Naive B cell (primary cell): ENCODE measurements around the gene NCKIPSD. TPM values are rescaled to one million over a fixed set of nuclear protein-coding genes. Genes with fewer than 3 reads are reported as not detected.

ENCODE experiments used
- ATAC-seq, 2 donors: fragments of 150-1000 bp; cut with Tn5 transposase; 2 replicates each; pipeline ENCODE4 v1.10.0; 2021; ENCODE audit warnings: low read depth in 2 of 2, mild to moderate bottlenecking in 2 of 2, moderate library complexity in 2 of 2
- DNase-seq: peaks from one replicate; pipeline ENCODE4 v3.0.0; 2022
- H3K27ac Mint-ChIP-seq, 6 donors: one replicate each; pipeline ENCODE4 v1.8.0; 2020 to 2022; ENCODE audit warnings: mild to moderate bottlenecking in 6 of 6, mixed read lengths in 6 of 6, moderate library complexity in 5 of 6, inconsistent platforms in 2 of 6
- H3K27me3 Mint-ChIP-seq, 3 donors: one replicate each; pipeline ENCODE4 v1.8.0; 2021 to 2022; ENCODE audit warnings: mixed read lengths in 3 of 3, mild to moderate bottlenecking in 1 of 3
- H3K36me3 Mint-ChIP-seq, 2 donors: one replicate each; pipeline ENCODE4 v1.8.0; 2020 to 2022; ENCODE audit warnings: mixed read lengths in 2 of 2, inconsistent platforms in 1 of 2, mild to moderate bottlenecking in 1 of 2
- H3K4me1 Mint-ChIP-seq, 3 donors: one replicate each; pipeline ENCODE4 v1.8.0; 2020 to 2022; ENCODE audit warnings: mixed read lengths in 3 of 3, inconsistent platforms in 1 of 3, mild to moderate bottlenecking in 1 of 3, moderate library complexity in 1 of 3
- H3K4me3 Mint-ChIP-seq, 8 donors: one replicate each; pipeline ENCODE4 v1.8.0; 2020 to 2022; ENCODE audit warnings: mild to moderate bottlenecking in 8 of 8, mixed read lengths in 8 of 8, moderate library complexity in 8 of 8, inconsistent platforms in 2 of 8
- H3K9me3 Mint-ChIP-seq, 7 donors: one replicate each; pipeline ENCODE4 v1.8.0; 2020 to 2022; ENCODE audit warnings: mixed read lengths in 7 of 7, mild to moderate bottlenecking in 5 of 7, inconsistent platforms in 2 of 7, moderate library complexity in 1 of 7
- polyA plus RNA-seq, 6 donors: library from polyadenylated mRNA; unstranded; fragments of 300-500 nt; fragmentation: Illumina TruSeq; gene quantifications; one replicate each; pipeline ENCODE4 v1.2.3, GENCODE V29; 2021; ENCODE audit warnings: low read depth in 6 of 6

NCKIPSD gene
- polyA plus RNA-seq, 6 donors from 2014 or later: 3.3 to 11.2 (median 4.9) TPM

DNA sequence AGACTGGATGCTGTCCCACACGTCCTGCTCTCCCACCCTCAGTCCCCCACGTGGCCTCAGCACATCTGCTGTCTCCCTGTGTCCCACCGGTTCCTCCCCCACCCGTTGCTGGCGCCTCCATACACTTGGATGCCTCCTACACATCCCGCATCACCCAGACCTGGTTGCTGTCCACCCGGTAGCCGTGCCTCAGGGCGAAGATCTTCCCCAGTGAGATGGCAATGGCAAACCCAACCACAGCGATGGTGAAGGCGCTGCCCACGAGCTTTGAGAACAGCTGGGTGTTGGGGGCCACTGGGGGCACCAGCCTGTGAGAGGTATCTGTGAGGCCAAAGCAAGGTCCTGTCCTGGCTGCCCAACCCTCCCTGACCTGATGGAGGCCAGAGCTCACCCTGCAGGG, 54.9 kb downstream of the NCKIPSD start:
- peaks cover 7 to 17% (median 12%) of the 10 kb centered on the region in 3 donors for H3K4me1 Mint-ChIP-seq
- H3K9me3 Mint-ChIP-seq: no peaks in the 10 kb centered on the region
- H3K36me3 Mint-ChIP-seq: no peaks in the 10 kb centered on the region
- no peak overlapping the region for H3K4me3 Mint-ChIP-seq
- no peaks in the 10 kb centered on the region for H3K27me3 Mint-ChIP-seq
- DNase-seq (no peak), ATAC-seq (no peak)
- H3K27ac Mint-ChIP-seq: no peak overlapping the region

DNA sequence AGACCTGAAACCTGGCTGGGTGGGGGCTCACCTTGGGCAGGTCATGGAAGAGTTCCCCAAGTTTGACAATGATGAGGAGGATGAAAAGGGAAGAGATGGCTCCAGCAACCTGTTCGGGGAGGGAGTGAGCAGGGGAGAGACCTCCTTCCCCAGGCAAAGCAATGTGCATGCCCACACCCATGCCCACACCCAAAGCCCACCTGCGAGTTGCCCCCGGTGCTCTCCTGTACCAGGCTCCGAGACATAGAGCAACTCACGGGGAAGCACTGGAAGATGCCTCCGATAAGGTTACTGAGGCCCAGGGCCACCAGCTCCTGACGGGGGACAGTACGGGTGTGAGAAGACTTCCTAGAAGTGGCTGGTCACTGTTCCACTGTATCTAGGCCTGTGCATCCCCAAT, 55.3 kb downstream of the NCKIPSD start:
- Mint-ChIP-seq H3K27me3 (no peaks in the 10 kb centered on the region), H3K9me3 (no peaks in the 10 kb centered on the region), H3K4me1 (peaks cover 5 to 12% (median 11%) of the 10 kb centered on the region in 3 donors), H3K36me3 (no peaks in the 10 kb centered on the region), H3K27ac (no peak overlapping the region), H3K4me3 (no peak overlapping the region)
- DNase-seq (no peak), ATAC-seq (no peak)

DNA sequence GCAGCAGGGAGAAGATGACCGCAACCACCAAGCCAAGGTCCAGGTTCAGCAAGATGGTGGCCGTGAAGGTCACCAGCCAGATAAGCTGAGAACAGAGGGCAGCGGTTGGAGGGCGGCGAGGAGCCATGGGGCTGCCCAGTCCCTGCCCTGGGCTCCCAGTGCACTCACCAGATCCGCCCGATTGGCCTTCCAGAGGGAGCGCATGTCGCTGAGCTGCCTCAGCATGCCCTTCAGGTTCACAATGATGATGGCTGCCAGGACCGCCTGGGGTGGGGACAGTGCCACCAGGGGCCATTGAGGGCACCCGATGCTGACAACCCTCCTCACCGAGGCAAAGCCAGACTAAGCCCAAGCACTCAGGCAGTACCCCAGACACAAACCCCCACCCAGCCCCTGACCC, 55.8 kb downstream of the NCKIPSD start:
- DNase-seq: no peak
- no peak overlapping the region for H3K27ac Mint-ChIP-seq
- ATAC-seq: no peak
- no peaks in the 10 kb centered on the region for H3K36me3 Mint-ChIP-seq
- H3K4me1 Mint-ChIP-seq: peaks cover 3 to 11% (median 11%) of the 10 kb centered on the region in 3 donors
- peak overlapping the region in 1 of 8 donors; percentile 21 for H3K4me3 Mint-ChIP-seq
- H3K27me3 Mint-ChIP-seq: no peaks in the 10 kb centered on the region
- H3K9me3 Mint-ChIP-seq: no peaks in the 10 kb centered on the region

DNA sequence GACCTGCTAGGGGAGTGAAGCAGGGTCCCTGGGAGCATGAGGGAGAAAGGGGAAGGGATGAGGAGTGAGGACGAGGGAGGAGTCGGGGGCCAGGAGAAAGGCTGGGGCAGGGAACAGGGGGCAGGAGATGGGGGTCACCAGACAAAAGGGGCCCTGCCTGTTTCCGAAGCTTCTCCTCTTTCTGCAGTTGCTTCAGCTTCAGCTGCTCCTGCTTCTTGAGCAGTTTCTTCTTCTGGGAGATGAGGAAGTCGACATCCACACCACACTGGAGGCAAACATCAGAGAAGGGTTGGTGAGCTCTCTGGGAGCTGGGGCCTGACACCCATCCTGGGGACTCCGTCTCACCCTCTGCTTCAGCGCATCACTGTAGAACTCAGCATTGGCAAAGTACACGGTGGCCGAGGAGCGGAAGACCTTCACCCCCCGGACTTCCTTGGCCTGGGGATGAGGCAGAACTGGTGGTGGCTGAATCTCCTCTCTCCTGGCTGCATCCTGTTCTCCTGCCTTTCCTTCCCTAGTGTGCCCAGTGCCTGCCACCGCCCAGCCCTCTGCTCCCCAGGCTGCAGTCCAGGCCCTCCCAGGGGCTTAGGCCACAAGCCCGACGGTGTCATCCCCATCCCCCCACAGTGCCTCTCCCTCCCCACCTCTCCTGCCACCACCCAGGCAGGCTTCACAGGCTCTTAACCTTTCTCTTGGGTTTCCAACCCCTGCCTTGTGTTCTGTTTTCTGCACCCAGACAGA, 57.3 kb downstream of the NCKIPSD start:
- Mint-ChIP-seq H3K9me3 (no peaks in the 10 kb centered on the region), H3K27ac (peak overlapping the region in 2 of 6 donors; percentile 22 to 52), H3K36me3 (no peaks in the 10 kb centered on the region), H3K4me3 (peak overlapping the region in 1 of 8 donors; percentile 24), H3K27me3 (no peaks in the 10 kb centered on the region), H3K4me1 (peaks cover 0 to 3% (median 3%) of the 10 kb centered on the region in 3 donors)
- ATAC-seq: no peak
- DNase-seq: no peak

DNA sequence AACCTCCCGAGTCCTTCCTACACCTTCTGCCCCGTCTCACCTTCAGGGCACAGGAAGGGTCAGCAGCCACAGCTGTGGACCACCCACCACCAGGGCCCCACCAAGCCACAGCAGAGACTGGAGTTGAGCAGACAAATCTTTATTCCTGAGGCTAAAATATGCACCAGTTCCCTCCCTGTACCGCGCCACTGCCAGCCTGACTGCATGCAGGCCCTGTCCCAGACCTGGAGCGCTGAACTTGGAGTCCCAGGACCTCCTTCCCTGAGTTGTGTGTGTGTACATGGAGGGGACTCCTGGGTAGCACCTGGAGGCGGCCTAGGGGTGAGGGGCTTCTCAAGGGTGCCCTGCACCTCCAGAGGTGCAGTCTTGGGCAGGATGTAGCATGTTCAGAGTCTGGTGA, 60.1 kb downstream of the NCKIPSD start:
- Mint-ChIP-seq H3K9me3 (no peaks in the 10 kb centered on the region), H3K36me3 (no peaks in the 10 kb centered on the region), H3K27me3 (peaks cover 0 to 5% (median 0%) of the 10 kb centered on the region in 3 donors), H3K4me3 (no peak overlapping the region), H3K27ac (no peak overlapping the region), H3K4me1 (no peaks in the 10 kb centered on the region)
- ATAC-seq (no peak), DNase-seq (no peak)

DNA sequence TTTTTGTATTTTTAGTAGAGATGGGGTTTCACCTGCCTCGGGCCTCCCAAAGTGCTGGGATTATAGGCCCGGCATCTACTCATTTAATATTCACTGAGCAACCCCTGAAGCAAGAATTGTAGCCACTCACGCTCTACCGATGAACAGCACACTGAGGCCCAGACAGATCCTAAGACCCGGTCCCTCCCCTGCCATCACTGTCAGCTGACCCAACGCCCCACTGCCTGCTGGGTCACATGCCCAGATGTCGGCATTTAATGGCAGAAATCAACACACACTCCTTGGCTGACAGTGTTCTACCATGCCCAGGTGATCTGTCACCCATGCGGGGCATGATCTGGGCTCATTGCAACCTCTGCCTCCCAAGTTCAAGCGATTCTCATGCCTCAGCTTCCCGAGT, 60.9 kb downstream of the NCKIPSD start:
- DNase-seq (no peak), ATAC-seq (no peak)
- Mint-ChIP-seq H3K27me3 (peaks cover 0 to 5% (median 0%) of the 10 kb centered on the region in 3 donors), H3K27ac (no peak overlapping the region), H3K4me3 (no peak overlapping the region), H3K9me3 (peaks cover 0 to 3% (median 0%) of the 10 kb centered on the region in 7 donors), H3K4me1 (no peaks in the 10 kb centered on the region), H3K36me3 (no peaks in the 10 kb centered on the region)

DNA sequence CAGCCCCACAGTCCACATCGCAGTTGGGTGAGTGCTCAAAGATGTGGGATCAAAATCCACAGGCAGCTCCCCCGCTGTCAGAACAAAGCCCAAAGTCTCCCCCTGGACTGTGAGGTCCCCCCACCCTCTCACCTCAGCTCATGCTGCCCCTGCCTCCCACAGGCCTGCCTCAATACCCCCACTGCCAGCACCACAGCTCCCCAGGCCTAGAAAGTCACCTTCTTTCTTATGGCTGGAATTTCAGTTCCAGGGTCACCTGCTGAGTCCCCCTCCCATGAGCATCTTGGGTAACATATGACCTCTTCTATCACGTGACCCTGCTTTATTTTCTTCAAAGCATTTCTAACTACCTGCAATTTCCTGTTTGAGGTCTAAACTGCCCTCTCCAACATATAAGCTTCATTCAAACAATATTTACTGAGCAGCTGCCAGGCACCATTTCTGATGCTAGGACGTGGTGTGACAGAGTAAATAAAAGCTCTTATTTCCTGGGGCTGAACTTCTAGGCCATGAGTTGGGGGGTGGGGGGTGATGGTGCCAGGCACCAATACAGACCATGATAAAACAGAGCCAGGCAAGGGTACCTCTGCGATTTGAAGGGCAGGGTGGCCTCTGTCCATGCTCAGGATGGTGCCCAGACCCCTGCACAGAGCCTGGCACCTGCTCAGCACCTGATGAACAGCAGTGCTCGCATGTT, 61.7 kb downstream of the NCKIPSD start:
- Mint-ChIP-seq H3K27ac (no peak overlapping the region), H3K9me3 (peaks cover 0 to 3% (median 0%) of the 10 kb centered on the region in 7 donors), H3K4me1 (no peaks in the 10 kb centered on the region), H3K27me3 (peaks cover 0 to 5% (median 0%) of the 10 kb centered on the region in 3 donors), H3K36me3 (no peaks in the 10 kb centered on the region), H3K4me3 (no peak overlapping the region)
- no peak for ATAC-seq
- no peak for DNase-seq

Other genes with a start within 250 kb of the NCKIPSD start
- gene CCDC51, start 245.8 kb downstream of the NCKIPSD start, polyA plus RNA-seq: 10 to 100 TPM in 3 of 6 donors, 1 to 10 TPM in 3; 4.1 to 14.8 (median 9.5) TPM
- 100 to 1,000 TPM; 433 to 593 (median 531) TPM for gene TMA7, start 245.7 kb downstream of the NCKIPSD start, polyA plus RNA-seq
- gene ATRIP, start 239.2 kb downstream of the NCKIPSD start, polyA plus RNA-seq: 10 to 100 TPM in 1 of 6 donors, 1 to 10 TPM in 5; 7.4 to 11.9 (median 7.7) TPM
- gene SHISA5, start 181.7 kb downstream of the NCKIPSD start, polyA plus RNA-seq: 100 to 1,000 TPM; 393 to 571 (median 442) TPM
- gene PFKFB4, start 129.1 kb downstream of the NCKIPSD start, polyA plus RNA-seq: 1 to 10 TPM in 1 of 6 donors, under 1 TPM in 4, not detected in 1; 0.60 to 1.7 (median 0.73) TPM
- gene UCN2, start 122.1 kb downstream of the NCKIPSD start, polyA plus RNA-seq: not detected
- not detected for gene COL7A1, start 90.6 kb downstream of the NCKIPSD start, polyA plus RNA-seq
- 100 to 1,000 TPM; 152 to 385 (median 155) TPM for gene UQCRC1, start 76.3 kb downstream of the NCKIPSD start, polyA plus RNA-seq
- gene TMEM89, start 64.1 kb downstream of the NCKIPSD start, polyA plus RNA-seq: not detected
- 1 to 10 TPM in 2 of 6 donors, under 1 TPM in 3, not detected in 1; 0.25 to 1.7 (median 0.97) TPM for gene SLC26A6, start 50.5 kb downstream of the NCKIPSD start, polyA plus RNA-seq
- gene CELSR3, start 23.0 kb downstream of the NCKIPSD start, polyA plus RNA-seq: under 1 TPM in 1 of 6 donors, not detected in 5; 0.28 TPM
- gene IP6K2, start 31.3 kb upstream of the NCKIPSD start, polyA plus RNA-seq: 10 to 100 TPM; 53.6 to 96.9 (median 68.7) TPM
- 10 to 100 TPM in 1 of 6 donors, 1 to 10 TPM in 5; 6.8 to 11.3 (median 9.2) TPM for gene PRKAR2A, start 162.0 kb upstream of the NCKIPSD start, polyA plus RNA-seq
- gene SLC25A20, start 213.0 kb upstream of the NCKIPSD start, polyA plus RNA-seq: 10 to 100 TPM in 4 of 6 donors, 1 to 10 TPM in 2; 7.0 to 37.1 (median 11.6) TPM
- 100 to 1,000 TPM; 109 to 192 (median 122) TPM for gene ARIH2, start 232.9 kb upstream of the NCKIPSD start, polyA plus RNA-seq